DND-41 (cell line): ENCODE measurements around the gene RIPOR1.
"Not testable (repeated sequence)": the region's sequence is repeated elsewhere in the genome, so short reads cannot be mapped to it uniquely, and the experiment has no call there.

ENCODE experiments used
- ATAC-seq: fragments of 200-7000 bp; cut with Tn5 transposase; 3 replicates; pipeline ENCODE4 v1.9.1; 2021; ENCODE audit warnings: low read depth; ENCODE audit not compliant: insufficient read depth
- DNase-seq: peaks from one replicate; pipeline ENCODE4 v3.0.0-alpha.2; 2020
- H2AFZ ChIP-seq: 2 replicates; pipeline ENCODE4 v1.6.0; 2012; ENCODE audit warnings: low read depth, low read length
- H3K27ac ChIP-seq: 2 replicates; pipeline ENCODE4 v1.5.1; 2012; ENCODE audit warnings: low read length, inconsistent platforms
- H3K27me3 ChIP-seq: fragments of 200-600 bp; sonication (generic); 2 replicates; pipeline ENCODE4 v1.6.0; 2012; ENCODE audit warnings: low read length, mild to moderate bottlenecking, inconsistent platforms; ENCODE audit not compliant: insufficient read depth, poor library complexity
- H3K36me3 ChIP-seq: 2 replicates; pipeline ENCODE4 v1.5.1; 2012; ENCODE audit warnings: low read length, inconsistent platforms; ENCODE audit not compliant: insufficient read depth
- H3K4me1 ChIP-seq: 2 replicates; pipeline ENCODE4 v1.5.1; 2012; ENCODE audit warnings: mild to moderate bottlenecking, low read length; ENCODE audit not compliant: insufficient read depth
- H3K4me2 ChIP-seq: 2 replicates; pipeline ENCODE4 v1.6.0; 2012; ENCODE audit warnings: mild to moderate bottlenecking, moderate library complexity, low read length, inconsistent platforms; ENCODE audit not compliant: insufficient read depth
- H3K4me3 ChIP-seq, 2 experiments: fragments of 200-600 bp in 1 of 2; shearing (Covaris generic) in 1 of 2; 2 replicates each; pipeline ENCODE4 v1.5.1; 2012 to 2016; ENCODE audit warnings: inconsistent platforms in 2 of 2, low read length in 2 of 2, mild to moderate bottlenecking in 2 of 2, low read depth in 1 of 2, moderate library complexity in 1 of 2
- H3K79me2 ChIP-seq: 2 replicates; pipeline ENCODE4 v1.6.0; 2012; ENCODE audit warnings: low read length, inconsistent platforms; ENCODE audit not compliant: insufficient read depth
- H3K9ac ChIP-seq: 2 replicates; pipeline ENCODE4 v1.6.0; 2012; ENCODE audit warnings: low read depth, mild to moderate bottlenecking, inconsistent platforms, low read length, moderate library complexity
- H3K9me3 ChIP-seq: 2 replicates; pipeline ENCODE4 v1.5.1; 2012; ENCODE audit warnings: low read length, moderate library complexity, mild to moderate bottlenecking, inconsistent platforms; ENCODE audit not compliant: insufficient read depth, severe bottlenecking
- H4K20me1 ChIP-seq: 2 replicates; pipeline ENCODE4 v1.6.0; 2012; ENCODE audit warnings: low read length; ENCODE audit not compliant: insufficient read depth
- EZH2 ChIP-seq: IDR thresholded peaks from 3 replicates; pipeline ENCODE4 v1.6.1; 2012; ENCODE audit warnings: borderline replicate concordance, low read depth, mild to moderate bottlenecking, moderate library complexity, low read length, inconsistent platforms; ENCODE audit not compliant: severe bottlenecking
- TF ChIP-seq, protein P1 (sequence below): IDR thresholded peaks from 2 replicates; pipeline ENCODE4 v1.5.1; 2012; ENCODE audit warnings: borderline replicate concordance, low read length, moderate library complexity, mild to moderate bottlenecking; ENCODE audit not compliant: poor library complexity, severe bottlenecking; ENCODE audit errors: extremely low read depth

Gene RIPOR1

DNA sequence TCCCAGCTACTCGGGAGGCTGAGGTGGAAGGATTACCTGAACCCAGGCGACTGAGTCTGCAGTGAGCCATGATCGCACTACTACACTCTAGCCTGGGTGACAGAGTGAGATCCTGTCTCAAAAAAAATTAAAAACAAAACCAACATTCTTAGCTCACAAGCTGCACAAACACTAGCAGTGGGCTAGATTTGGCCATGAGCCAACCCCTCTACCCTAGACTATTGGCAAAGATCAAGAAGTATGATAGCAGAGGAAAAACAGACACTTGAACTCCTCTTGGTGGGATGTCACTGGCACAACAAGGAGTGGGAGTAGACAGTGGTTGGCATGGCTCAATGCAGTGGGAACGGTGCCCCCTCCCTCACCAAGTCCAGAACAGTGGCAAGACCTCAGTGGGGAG lies 19.6 kb upstream of the RIPOR1 start:
- Histone ChIP-seq H3K36me3 (no peaks in the 10 kb centered on the region), H4K20me1 (no peaks in the 10 kb centered on the region), H3K27ac (no peak overlapping the region), H3K27me3 (no peaks in the 10 kb centered on the region), H3K9ac (no peak overlapping the region), H3K4me3 (no peak overlapping the region), H3K4me2 (no peak overlapping the region), H3K9me3 (no peaks in the 10 kb centered on the region), H2AFZ (no peak overlapping the region), H3K79me2 (no peaks in the 10 kb centered on the region), H3K4me1 (peaks cover 4% of the 10 kb centered on the region)
- ATAC-seq (peak; percentile 55; the same call in 2 of the 3 replicates), DNase-seq (peak; percentile 43)
- TF ChIP-seq, protein P1, sequence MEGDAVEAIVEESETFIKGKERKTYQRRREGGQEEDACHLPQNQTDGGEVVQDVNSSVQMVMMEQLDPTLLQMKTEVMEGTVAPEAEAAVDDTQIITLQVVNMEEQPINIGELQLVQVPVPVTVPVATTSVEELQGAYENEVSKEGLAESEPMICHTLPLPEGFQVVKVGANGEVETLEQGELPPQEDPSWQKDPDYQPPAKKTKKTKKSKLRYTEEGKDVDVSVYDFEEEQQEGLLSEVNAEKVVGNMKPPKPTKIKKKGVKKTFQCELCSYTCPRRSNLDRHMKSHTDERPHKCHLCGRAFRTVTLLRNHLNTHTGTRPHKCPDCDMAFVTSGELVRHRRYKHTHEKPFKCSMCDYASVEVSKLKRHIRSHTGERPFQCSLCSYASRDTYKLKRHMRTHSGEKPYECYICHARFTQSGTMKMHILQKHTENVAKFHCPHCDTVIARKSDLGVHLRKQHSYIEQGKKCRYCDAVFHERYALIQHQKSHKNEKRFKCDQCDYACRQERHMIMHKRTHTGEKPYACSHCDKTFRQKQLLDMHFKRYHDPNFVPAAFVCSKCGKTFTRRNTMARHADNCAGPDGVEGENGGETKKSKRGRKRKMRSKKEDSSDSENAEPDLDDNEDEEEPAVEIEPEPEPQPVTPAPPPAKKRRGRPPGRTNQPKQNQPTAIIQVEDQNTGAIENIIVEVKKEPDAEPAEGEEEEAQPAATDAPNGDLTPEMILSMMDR = no peak

DNA sequence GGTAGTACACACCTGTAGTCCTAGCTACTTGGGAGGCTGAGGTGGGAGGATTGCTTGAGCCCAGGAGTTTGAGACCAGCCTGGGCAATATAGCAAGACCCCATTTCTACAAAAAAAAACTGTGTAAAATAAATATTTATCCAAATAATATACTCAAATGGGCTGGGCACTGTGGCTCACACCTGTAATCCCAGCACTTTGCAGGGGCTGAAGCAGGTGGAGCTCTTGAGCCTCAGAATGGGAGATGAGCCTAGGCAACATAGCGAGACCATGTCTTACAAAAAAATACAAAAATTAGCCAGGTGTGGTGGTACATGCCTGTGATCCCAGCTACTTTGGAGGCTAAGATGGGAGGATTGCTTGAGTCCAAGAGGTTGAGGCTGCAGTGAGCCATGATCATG lies 14.7 kb upstream of the RIPOR1 start:
- Histone ChIP-seq H3K4me1 (peaks cover 11% of the 10 kb centered on the region), H2AFZ (0 out of 2 replicates have a peak overlapping the region, but pooled peaks have one; percentile 87), H3K4me2 (peak overlapping the region; percentile 46; the same call in 1 of the 2 replicates)
- not testable (repeated sequence) for H3K9me3 ChIP-seq, H4K20me1 ChIP-seq, H3K4me3 ChIP-seq, H3K36me3 ChIP-seq, DNase-seq, H3K27ac ChIP-seq, H3K9ac ChIP-seq, H3K79me2 ChIP-seq, H3K27me3 ChIP-seq
- ATAC-seq = peak; percentile 7; the same call in 1 of the 3 replicates

DNA sequence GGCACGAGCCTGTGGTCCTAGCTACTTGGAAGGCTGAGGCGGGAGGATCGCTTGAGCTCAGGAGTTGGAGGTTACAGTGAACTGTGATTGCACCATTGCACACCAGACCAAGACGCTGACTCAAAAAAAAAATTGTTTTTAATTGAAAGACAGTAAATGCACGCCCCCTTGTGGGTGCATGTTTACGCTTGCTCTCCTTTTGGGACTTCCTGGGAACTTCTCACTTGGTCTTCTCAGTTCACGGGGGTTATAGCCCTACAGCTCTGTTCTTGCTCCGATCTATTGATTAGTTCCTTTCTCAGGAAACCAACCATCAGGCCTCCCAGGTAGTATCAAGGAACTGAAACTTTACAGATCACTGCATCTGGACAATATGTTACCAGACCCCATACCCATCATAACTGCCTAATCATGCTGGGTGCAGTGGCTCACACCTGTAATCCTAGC lies 14.2 kb upstream of the RIPOR1 start:
- Histone ChIP-seq H3K9me3 (no peaks in the 10 kb centered on the region), H3K4me2 (peak overlapping the region; percentile 46; the same call in 1 of the 2 replicates), H3K36me3 (no peaks in the 10 kb centered on the region), H3K9ac (peak overlapping the region; percentile 36; the same call in 1 of the 2 replicates), H2AFZ (peak overlapping the region; percentile 87), H4K20me1 (no peaks in the 10 kb centered on the region), H3K27me3 (no peaks in the 10 kb centered on the region), H3K79me2 (no peaks in the 10 kb centered on the region), H3K4me1 (peaks cover 9% of the 10 kb centered on the region), H3K27ac (peak overlapping the region; percentile 59), H3K4me3 (no peak overlapping the region)
- ATAC-seq (peak; percentile 89), DNase-seq (peak; percentile 84)
- no peak for TF ChIP-seq EZH2
- TF ChIP-seq, protein P1 = peak; percentile 87

DNA sequence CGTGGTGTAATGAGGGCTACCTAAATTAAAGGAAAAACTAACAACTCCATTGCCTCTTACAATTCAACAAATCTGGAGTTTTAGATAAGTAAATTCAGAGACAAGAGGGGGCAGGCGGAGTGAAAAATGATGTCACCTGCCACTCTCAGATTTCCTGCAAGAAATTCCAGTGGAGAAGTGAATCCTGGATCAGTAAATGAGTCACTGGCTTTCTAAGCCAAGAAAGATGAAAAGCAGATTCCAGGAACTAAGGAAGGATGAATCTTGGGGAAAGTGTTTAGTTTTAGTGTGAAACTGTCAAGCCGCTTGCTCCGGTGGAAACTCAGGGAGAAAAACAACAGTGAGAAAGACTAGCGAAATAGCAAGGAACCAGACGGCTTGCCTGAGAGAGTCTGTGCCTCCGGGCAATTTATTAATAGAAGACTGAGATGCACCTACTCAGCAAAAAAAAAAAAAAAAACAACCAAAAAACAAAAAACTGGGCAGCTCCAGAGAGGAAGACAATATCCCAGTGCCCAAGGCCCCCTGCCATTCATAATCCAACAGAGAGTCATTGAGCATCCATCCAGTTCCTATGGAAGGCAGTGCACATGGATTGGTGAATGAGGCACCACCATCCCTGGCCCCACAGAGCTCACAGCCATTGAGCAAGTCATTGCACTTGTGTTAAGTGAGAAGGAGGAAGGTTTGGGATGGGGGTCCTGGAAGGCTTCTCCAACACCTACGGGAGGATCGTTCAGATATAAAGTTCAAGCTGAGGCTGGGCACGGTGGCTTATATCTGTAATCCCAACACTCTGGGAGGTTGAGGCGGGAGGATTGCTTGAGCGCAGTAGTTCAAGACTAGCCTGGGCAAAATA lies 12.1 kb upstream of the RIPOR1 start:
- Histone ChIP-seq H2AFZ (no peak overlapping the region), H3K36me3 (no peaks in the 10 kb centered on the region), H3K9me3 (no peaks in the 10 kb centered on the region), H3K4me3 (no peak overlapping the region), H4K20me1 (no peaks in the 10 kb centered on the region), H3K27me3 (no peaks in the 10 kb centered on the region), H3K4me2 (no peak overlapping the region), H3K9ac (no peak overlapping the region), H3K79me2 (no peaks in the 10 kb centered on the region), H3K27ac (no peak overlapping the region), H3K4me1 (peaks cover 18% of the 10 kb centered on the region)
- no peak for ATAC-seq
- no peak for DNase-seq
- TF ChIP-seq, protein P1 = no peak
- no peak for TF ChIP-seq EZH2
